Mammary epithelial cell (primary cell): ENCODE data around the gene PHKA1.

Experiments
- CTCF ChIP-seq, 2 donors: IDR thresholded peaks in 1 of 2; conservative IDR thresholded peaks in 1 of 2; 2 replicates each; pipeline ENCODE4 v1.5.1; 2011 to 2012; ENCODE audit warnings: inconsistent platforms in 2 of 2, low read length in 2 of 2, mild to moderate bottlenecking in 2 of 2, control low read depth in 1 of 2, low read depth in 1 of 2; ENCODE audit not compliant: insufficient read depth in 1 of 2; ENCODE audit errors: extremely low read depth in 1 of 2
- EZH2 ChIP-seq: IDR thresholded peaks from 2 replicates; pipeline ENCODE4 v1.6.1; 2012; ENCODE audit warnings: low read length, inconsistent platforms, borderline replicate concordance

- TF ChIP-seq CTCF (conservative IDR thresholded peaks at IDR 0.05 in 1 of 2, IDR thresholded peaks at IDR 0.05 in 1 of 2; ENCODE audit: extremely low read depth in 1 of 2, insufficient read depth in 1 of 2, low read depth in 1 of 2, low read length in 2 of 2), result no peak
- TF ChIP-seq EZH2, result no peak
Observed at GRCh38 chrX:72662020-72662747, 51.9 kb downstream of the PHKA1 start.
